HL-60/S4 (cell line): ENCODE data around the gene FNBP1.

ENCODE experiments used
- in situ Hi-C: fragments of 300-500 bp; cut with MboI; formaldehyde crosslinking; loops from 2 replicates; pipeline ENCODE4 v1.14.3; 2022; ENCODE audit warnings: low sequenced_read_pairs

Gene FNBP1

GRCh38 chr9:129895376-129896268 lies 147.4 kb downstream of the FNBP1 start:
- in situ Hi-C loops, result loop anchor here (25.0 kb wide), 1 partner anchor 342 kb away; no protein-coding TSS in a partner anchor

- in situ Hi-C loops, result loop anchor here (25.0 kb wide), 1 partner anchor 343 kb away; no protein-coding TSS in a partner anchor
Observed at GRCh38 chr9:129894120-129894823, 148.7 kb downstream of the FNBP1 start.

- in situ Hi-C loops, result loop anchor here (25.0 kb wide), 1 partner anchor 346 kb away; no protein-coding TSS in a partner anchor
Observed at GRCh38 chr9:129891569-129891968, 151.4 kb downstream of the FNBP1 start.

- in situ Hi-C loops, result loop anchor here (25.0 kb wide), 1 partner anchor 346 kb away; no protein-coding TSS in a partner anchor
Observed at GRCh38 chr9:129890718-129891299, 152.2 kb downstream of the FNBP1 start.

- in situ Hi-C loops, result loop anchor here (25.0 kb wide), 1 partner anchor 347 kb away; no protein-coding TSS in a partner anchor
Observed at GRCh38 chr9:129889941-129890717, 152.9 kb downstream of the FNBP1 start.

GRCh38 chr9:129889122-129889940 lies 153.7 kb downstream of the FNBP1 start:
- in situ Hi-C loops, result loop anchor here (25.0 kb wide), 1 partner anchor 348 kb away; no protein-coding TSS in a partner anchor

GRCh38 chr9:129888293-129889121 lies 154.5 kb downstream of the FNBP1 start:
- in situ Hi-C loops, result loop anchor here (25.0 kb wide), 1 partner anchor 349 kb away; no protein-coding TSS in a partner anchor

GRCh38 chr9:129887334-129888292 lies 155.4 kb downstream of the FNBP1 start:
- in situ Hi-C loops, result loop anchor here (25.0 kb wide), 1 partner anchor 350 kb away; no protein-coding TSS in a partner anchor

GRCh38 chr9:129886226-129887174 lies 156.5 kb downstream of the FNBP1 start:
- in situ Hi-C loops, result loop anchor here (25.0 kb wide), 1 partner anchor 351 kb away; no protein-coding TSS in a partner anchor

GRCh38 chr9:129885670-129886106 lies 157.3 kb downstream of the FNBP1 start:
- in situ Hi-C loops, result loop anchor here (25.0 kb wide), 1 partner anchor 352 kb away; no protein-coding TSS in a partner anchor

GRCh38 chr9:129885018-129885669 lies 157.8 kb downstream of the FNBP1 start:
- in situ Hi-C loops, result loop anchor here (25.0 kb wide), 1 partner anchor 352 kb away; no protein-coding TSS in a partner anchor

GRCh38 chr9:129884220-129885017 lies 158.6 kb downstream of the FNBP1 start:
- in situ Hi-C loops, result loop anchor here (25.0 kb wide), 1 partner anchor 353 kb away; no protein-coding TSS in a partner anchor

- in situ Hi-C loops, result loop anchor here (25.0 kb wide), 1 partner anchor 356 kb away; no protein-coding TSS in a partner anchor
Observed at GRCh38 chr9:129881547-129882324, 161.3 kb downstream of the FNBP1 start.
